ENCODE measurements around the gene TMIGD1.

DNA sequence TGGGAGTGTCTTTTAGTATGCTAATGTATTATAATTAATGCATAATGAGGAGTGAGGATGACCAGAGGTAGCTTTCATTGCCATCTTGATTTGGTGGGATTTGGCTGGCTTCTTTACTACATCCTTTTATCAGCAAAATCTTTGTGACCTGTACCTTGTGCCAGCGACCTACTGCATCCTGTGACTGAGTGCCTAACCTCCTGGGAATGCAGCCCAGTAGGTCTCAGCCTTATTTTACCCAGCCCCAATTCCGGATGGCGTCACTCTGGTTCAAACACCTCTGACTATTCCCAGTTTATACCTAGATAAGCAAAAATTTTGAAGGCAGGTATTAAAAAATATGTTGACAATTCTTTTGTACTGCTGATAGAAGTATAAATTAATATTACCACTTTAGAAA lies 31.6 kb downstream of the TMIGD1 start:
- TF ChIP-seq CTCF (conservative IDR thresholded peaks at IDR 0.05 in 1 of 2, IDR thresholded peaks at IDR 0.05 in 1 of 2; ENCODE audit: low read depth in 1 of 2, low read length in 2 of 2) (no peak), EZH2 (IDR thresholded peaks at IDR 0.05; ENCODE audit: low read length, missing control alignments) (no peak)
